8988T (cell line): ENCODE measurements around the gene ANKZF1.
A peak's percentile ranks its signal among the peaks of the same experiment; 100 is the strongest.

Experiments used
- DNase-seq: peaks from one replicate; pipeline ENCODE4 v3.0.0; 2011

Gene ANKZF1

GRCh38 chr2:219284501-219285372 is 55.1 kb downstream of the ANKZF1 start:
- DNase-seq, result no peak

GRCh38 chr2:219285373-219285735 is 55.7 kb downstream of the ANKZF1 start:
- DNase-seq, result no peak

GRCh38 chr2:219285894-219286425 is 56.4 kb downstream of the ANKZF1 start:
- DNase-seq, result peak; percentile 70
